SK-N-SH treated with all-trans-retinoic acid at 6 μM for 48 hours (cell line): ENCODE data around the gene WBP1L.

Experiments
- ATAC-seq: fragments of 200-7000 bp; cut with Tn5 transposase; 3 replicates; pipeline ENCODE4 v1.9.1; 2020; ENCODE audit warnings: mild to moderate bottlenecking, moderate library complexity
- ARNTL ChIP-seq: fragments of 450-650 bp; formaldehyde crosslinking; IDR thresholded peaks from 2 replicates; pipeline ENCODE4 v1.5.0; 2020; ENCODE audit warnings: low read depth, mild to moderate bottlenecking, moderate library complexity, borderline replicate concordance
- BACH2 ChIP-seq: fragments of 250-450 bp; sonication (Bioruptor Pico); IDR thresholded peaks from 2 replicates; pipeline ENCODE4 v1.9.0; 2021; ENCODE audit warnings: mild to moderate bottlenecking, borderline replicate concordance
- CREB5 ChIP-seq: fragments of 250-450 bp; sonication (Bioruptor Pico); IDR thresholded peaks from 2 replicates; pipeline ENCODE4 v1.5.1; 2020; ENCODE audit warnings: low read depth, mild to moderate bottlenecking, moderate library complexity
- CSRNP3 ChIP-seq: fragments of 250-450 bp; sonication (Bioruptor Pico); IDR thresholded peaks from 2 replicates; pipeline ENCODE4 v1.5.1; 2021; ENCODE audit warnings: mild to moderate bottlenecking, moderate library complexity
- ISL1 ChIP-seq: fragments of 250-450 bp; sonication (Bioruptor Pico); IDR thresholded peaks from 2 replicates; pipeline ENCODE4 v2.1.2; 2022; ENCODE audit warnings: mild to moderate bottlenecking, moderate library complexity
- OSR1 ChIP-seq: fragments of 250-450 bp; sonication (Bioruptor Pico); IDR thresholded peaks from 2 replicates; pipeline ENCODE4 v1.8.0; 2022; ENCODE audit warnings: moderate library complexity, mild to moderate bottlenecking, inconsistent platforms
- PATZ1 ChIP-seq: fragments of 250-450 bp; sonication (Bioruptor Pico); IDR thresholded peaks from 2 replicates; pipeline ENCODE4 v1.8.0; 2020; ENCODE audit warnings: mild to moderate bottlenecking, moderate library complexity, borderline replicate concordance
- PPARA ChIP-seq: fragments of 250-450 bp; sonication (Bioruptor Pico); IDR thresholded peaks from 2 replicates; pipeline ENCODE4 v1.5.0; 2020; ENCODE audit warnings: mild to moderate bottlenecking, borderline replicate concordance
- RARB ChIP-seq: fragments of 250-450 bp; sonication (Bioruptor Pico); IDR thresholded peaks from 2 replicates; pipeline ENCODE4 v1.8.0; 2021; ENCODE audit warnings: mild to moderate bottlenecking, moderate library complexity
- SNAI2 ChIP-seq: fragments of 250-450 bp; sonication (Bioruptor Pico); IDR thresholded peaks from 2 replicates; pipeline ENCODE4 v1.5.0; 2020; ENCODE audit warnings: mild to moderate bottlenecking, moderate library complexity
- TCF4 ChIP-seq: fragments of 250-450 bp; sonication (Bioruptor Pico); IDR thresholded peaks from 2 replicates; pipeline ENCODE4 v1.8.0; 2021; ENCODE audit warnings: mild to moderate bottlenecking, moderate library complexity, borderline replicate concordance
- TOX ChIP-seq: fragments of 250-450 bp; sonication (Bioruptor Pico); IDR thresholded peaks from 2 replicates; pipeline ENCODE4 v1.8.0; 2021; ENCODE audit warnings: mild to moderate bottlenecking, moderate library complexity, borderline replicate concordance
- TSHZ2 ChIP-seq: fragments of 250-450 bp; sonication (Bioruptor Pico); IDR thresholded peaks from 2 replicates; pipeline ENCODE4 v1.5.0; 2020; ENCODE audit warnings: mild to moderate bottlenecking, moderate library complexity
- ZFP3 ChIP-seq: fragments of 250-450 bp; sonication (Bioruptor Pico); IDR thresholded peaks from 2 replicates; pipeline ENCODE4 v1.5.0; 2020; ENCODE audit warnings: mild to moderate bottlenecking, moderate library complexity
- ZFP30 ChIP-seq: fragments of 450-650 bp; formaldehyde crosslinking; IDR thresholded peaks from 2 replicates; pipeline ENCODE4 v1.5.0; 2022; ENCODE audit warnings: mild to moderate bottlenecking, moderate library complexity
- ZNF70 ChIP-seq: fragments of 450-650 bp; formaldehyde crosslinking; IDR thresholded peaks from 2 replicates; pipeline ENCODE4 v1.5.0; 2020; ENCODE audit warnings: mild to moderate bottlenecking, moderate library complexity

Gene WBP1L

GRCh38 chr10:102811346-102811745 lies 67.6 kb downstream of the WBP1L start:
- TF ChIP-seq ZFP30 (CRISPR knock-in tag) (no peak), BACH2 (CRISPR knock-in tag) (no peak), ARNTL (CRISPR knock-in tag) (no peak)

GRCh38 chr10:102812231-102812876 lies 68.6 kb downstream of the WBP1L start:
- ATAC-seq, result no peak
- TF ChIP-seq PATZ1 (no peak), TCF4 (CRISPR knock-in tag) (no peak), ZFP3 (no peak), CREB5 (no peak), OSR1 (CRISPR knock-in tag) (no peak), TSHZ2 (CRISPR knock-in tag) (no peak), TOX (CRISPR knock-in tag) (no peak), ISL1 (no peak), BACH2 (CRISPR knock-in tag) (no peak), ARNTL (CRISPR knock-in tag) (no peak)

More at GRCh38 chr10:102811346-102811745, 67.6 kb downstream of the WBP1L start:
- ATAC-seq, result no peak

- no peak for ATAC-seq
- no peak for TF ChIP-seq CSRNP3 (CRISPR knock-in tag)
Measured at GRCh38 chr10:102813017-102813541, 69.3 kb downstream of the WBP1L start.

GRCh38 chr10:102813734-102814452 lies 70.1 kb downstream of the WBP1L start:
- no peak for ATAC-seq
- no peak for TF ChIP-seq ZNF70 (CRISPR knock-in tag)
- TF ChIP-seq PPARA, result no peak
- no peak for TF ChIP-seq PATZ1
- TF ChIP-seq RARB (CRISPR knock-in tag), result no peak
- no peak for TF ChIP-seq TOX (CRISPR knock-in tag)
- no peak for TF ChIP-seq SNAI2
- no peak for TF ChIP-seq TCF4 (CRISPR knock-in tag)
- TF ChIP-seq ZFP3, result no peak
- no peak for TF ChIP-seq ISL1
